Lower lobe of right lung (tissue), 2 donors: ENCODE measurements around the gene MYRF. TPM values are rescaled to one million over a fixed set of nuclear protein-coding genes. Genes with fewer than 3 reads are reported as not detected.

Experiments
- ATAC-seq, 2 donors: fragments of 200-7000 bp; cut with Tn5 transposase; one replicate each; pipeline ENCODE4 v1.9.1; 2020 to 2022; ENCODE audit warnings: mild to moderate bottlenecking in 2 of 2, moderate library complexity in 2 of 2
- DNase-seq: peaks from one replicate; pipeline ENCODE4 v3.0.0-alpha.2; 2020
- H3K27ac ChIP-seq: fragments of 200-600 bp; one replicate; pipeline ENCODE4 v1.8.0; 2022
- H3K27me3 ChIP-seq: fragments of 200-600 bp; one replicate; pipeline ENCODE4 v1.8.0; 2022; ENCODE audit warnings: low read depth
- H3K36me3 ChIP-seq: fragments of 200-600 bp; one replicate; pipeline ENCODE4 v1.8.0; 2022; ENCODE audit warnings: mild to moderate bottlenecking
- H3K4me1 ChIP-seq: fragments of 200-600 bp; one replicate; pipeline ENCODE4 v1.8.0; 2022
- H3K4me3 ChIP-seq: fragments of 200-600 bp; one replicate; pipeline ENCODE4 v1.8.0; 2022; ENCODE audit warnings: mild to moderate bottlenecking
- H3K9me3 ChIP-seq: fragments of 200-600 bp; one replicate; pipeline ENCODE4 v1.8.0; 2022
- intact Hi-C: fragments of 100-400 bp; cut with DNase I; formaldehyde crosslinking; loops from one replicate; pipeline ENCODE4 v1.11.0; 2022
- total RNA-seq: library from RNA; stranded (reverse); fragmentation: NEBNext Ultra II Directional; extraction: Animal tissue kit (Norgen Biotek cat#: 25700); gene quantifications from one replicate; pipeline ENCODE4 v1.2.1, GENCODE V29; 2021
- TF ChIP-seq, protein P1 (sequence below): fragments of 200-600 bp; IDR thresholded peaks from one replicate; pipeline ENCODE4 v1.8.0; 2022; ENCODE audit warnings: antibody characterized with exemption, mild to moderate bottlenecking
- donor health status: DM: no; HTN: yes; CAD: no; lungs with severe emphysema.

The MYRF gene
- total RNA-seq, 1 donor from 2014 or later = 37.9 TPM

DNA sequence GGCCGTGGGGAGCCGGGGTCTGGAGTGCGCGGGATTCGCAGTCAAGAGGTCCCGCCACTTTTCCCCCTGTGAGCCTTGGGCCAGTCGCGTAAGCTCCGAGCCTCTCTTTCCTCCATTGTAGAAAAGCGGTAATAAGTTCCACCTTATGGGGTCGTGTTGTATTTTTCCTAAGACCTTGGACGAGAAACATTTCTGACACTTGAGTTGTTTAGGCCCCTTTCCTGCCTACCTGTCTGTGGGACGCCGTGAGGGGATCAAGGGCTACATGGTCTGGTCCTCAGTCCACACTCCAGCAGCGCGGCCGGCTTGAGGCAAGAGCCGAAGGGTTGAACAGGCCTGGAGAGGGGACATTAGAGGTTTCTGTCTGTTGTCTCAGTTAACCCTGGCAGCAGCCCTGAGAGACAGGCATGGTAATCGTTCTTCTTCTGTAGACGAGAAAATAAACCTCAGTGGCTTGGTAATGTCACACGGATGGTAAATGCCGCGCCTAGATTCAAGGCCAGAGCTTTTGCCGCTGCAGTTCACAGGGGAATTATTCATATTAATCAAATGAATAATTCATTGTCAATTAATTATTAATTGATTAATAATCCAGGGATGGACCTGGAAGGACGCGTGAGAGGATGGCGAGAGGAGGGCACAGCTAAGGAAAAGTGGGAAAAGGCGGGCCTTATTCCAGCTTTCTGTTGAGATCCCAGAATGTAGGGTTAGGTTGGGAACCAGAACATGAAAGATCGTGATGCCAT is 40.8 kb downstream of the MYRF start:
- TF ChIP-seq, protein P1, sequence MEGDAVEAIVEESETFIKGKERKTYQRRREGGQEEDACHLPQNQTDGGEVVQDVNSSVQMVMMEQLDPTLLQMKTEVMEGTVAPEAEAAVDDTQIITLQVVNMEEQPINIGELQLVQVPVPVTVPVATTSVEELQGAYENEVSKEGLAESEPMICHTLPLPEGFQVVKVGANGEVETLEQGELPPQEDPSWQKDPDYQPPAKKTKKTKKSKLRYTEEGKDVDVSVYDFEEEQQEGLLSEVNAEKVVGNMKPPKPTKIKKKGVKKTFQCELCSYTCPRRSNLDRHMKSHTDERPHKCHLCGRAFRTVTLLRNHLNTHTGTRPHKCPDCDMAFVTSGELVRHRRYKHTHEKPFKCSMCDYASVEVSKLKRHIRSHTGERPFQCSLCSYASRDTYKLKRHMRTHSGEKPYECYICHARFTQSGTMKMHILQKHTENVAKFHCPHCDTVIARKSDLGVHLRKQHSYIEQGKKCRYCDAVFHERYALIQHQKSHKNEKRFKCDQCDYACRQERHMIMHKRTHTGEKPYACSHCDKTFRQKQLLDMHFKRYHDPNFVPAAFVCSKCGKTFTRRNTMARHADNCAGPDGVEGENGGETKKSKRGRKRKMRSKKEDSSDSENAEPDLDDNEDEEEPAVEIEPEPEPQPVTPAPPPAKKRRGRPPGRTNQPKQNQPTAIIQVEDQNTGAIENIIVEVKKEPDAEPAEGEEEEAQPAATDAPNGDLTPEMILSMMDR = no peak
- Histone ChIP-seq H3K9me3 (no peaks in the 10 kb centered on the region), H3K36me3 (peaks cover 36% of the 10 kb centered on the region), H3K27ac (peak overlapping the region; percentile 98), H3K27me3 (no peaks in the 10 kb centered on the region), H3K4me1 (peaks cover 28% of the 10 kb centered on the region), H3K4me3 (peak overlapping the region; percentile 96)
- DNase-seq (no peak), ATAC-seq (no peak)
- intact Hi-C loops = no loop called here

DNA sequence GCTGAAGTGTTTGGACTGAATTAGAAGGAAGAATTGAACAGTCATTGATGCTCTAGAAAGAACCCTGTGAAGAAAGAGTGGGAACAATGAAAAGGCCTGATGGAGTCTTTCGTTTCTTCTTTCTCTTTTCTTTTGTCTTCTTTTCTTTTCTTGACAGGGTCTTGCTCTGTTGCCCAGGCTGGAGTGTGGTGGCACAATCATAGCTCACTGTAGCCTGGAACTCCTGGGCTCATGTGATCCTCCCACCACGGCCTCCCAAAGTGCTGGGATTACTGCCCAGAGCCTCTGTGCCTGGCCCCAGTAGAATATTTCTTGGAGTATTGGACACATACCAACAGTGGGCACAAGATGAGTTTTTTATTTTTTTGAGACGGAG is 41.4 kb downstream of the MYRF start:
- intact Hi-C loops = no loop called here
- TF ChIP-seq, protein P1 = no peak
- H3K4me1 ChIP-seq = peaks cover 28% of the 10 kb centered on the region
- DNase-seq (no peak), ATAC-seq (no peak)
- H3K27me3 ChIP-seq = no peaks in the 10 kb centered on the region
- H3K36me3 ChIP-seq = peaks cover 30% of the 10 kb centered on the region
- no peaks in the 10 kb centered on the region for H3K9me3 ChIP-seq
- peak overlapping the region; percentile 96 for H3K4me3 ChIP-seq
- H3K27ac ChIP-seq = no peak overlapping the region

DNA sequence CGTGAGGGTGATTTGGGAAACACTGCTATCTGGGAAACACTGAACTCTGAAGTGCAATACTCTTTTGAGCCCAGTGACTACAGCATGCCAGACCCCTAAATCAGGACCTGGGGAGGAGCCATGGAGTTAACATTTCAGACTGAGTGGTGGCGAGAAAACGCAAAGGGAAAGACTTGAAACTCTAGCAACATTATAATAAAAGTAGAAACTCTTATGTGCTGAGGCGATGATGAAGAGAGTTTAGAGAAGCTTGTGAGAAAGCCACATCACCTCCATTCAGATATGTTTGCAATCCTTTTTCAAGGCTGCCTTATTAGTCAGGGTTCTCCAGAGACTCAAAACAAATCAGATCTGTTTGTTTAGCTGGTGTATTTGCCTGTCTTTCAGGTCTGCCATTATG is 42.1 kb downstream of the MYRF start:
- intact Hi-C loops = no loop called here
- no peak for ATAC-seq

DNA sequence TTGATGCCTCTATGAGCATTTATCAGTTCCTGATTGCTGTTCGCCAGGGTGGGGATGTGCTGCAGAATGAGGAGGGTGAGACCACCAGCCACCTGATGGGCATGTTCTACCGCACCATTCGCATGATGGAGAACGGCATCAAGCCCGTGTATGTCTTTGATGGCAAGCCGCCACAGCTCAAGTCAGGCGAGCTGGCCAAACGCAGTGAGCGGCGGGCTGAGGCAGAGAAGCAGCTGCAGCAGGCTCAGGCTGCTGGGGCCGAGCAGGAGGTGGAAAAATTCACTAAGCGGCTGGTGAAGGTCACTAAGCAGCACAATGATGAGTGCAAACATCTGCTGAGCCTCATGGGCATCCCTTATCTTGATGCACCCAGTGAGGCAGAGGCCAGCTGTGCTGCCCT is 43.0 kb downstream of the MYRF start:
- intact Hi-C loops = no loop called here
- TF ChIP-seq, protein P1 = no peak

More for the DNA sequence above, 42.1 kb downstream of the MYRF start:
- TF ChIP-seq, protein P1 = no peak
- Histone ChIP-seq H3K9me3 (no peaks in the 10 kb centered on the region), H3K4me3 (no peak overlapping the region), H3K36me3 (peaks cover 23% of the 10 kb centered on the region), H3K4me1 (peaks cover 28% of the 10 kb centered on the region), H3K27ac (no peak overlapping the region), H3K27me3 (no peaks in the 10 kb centered on the region)
- DNase-seq = no peak

DNA sequence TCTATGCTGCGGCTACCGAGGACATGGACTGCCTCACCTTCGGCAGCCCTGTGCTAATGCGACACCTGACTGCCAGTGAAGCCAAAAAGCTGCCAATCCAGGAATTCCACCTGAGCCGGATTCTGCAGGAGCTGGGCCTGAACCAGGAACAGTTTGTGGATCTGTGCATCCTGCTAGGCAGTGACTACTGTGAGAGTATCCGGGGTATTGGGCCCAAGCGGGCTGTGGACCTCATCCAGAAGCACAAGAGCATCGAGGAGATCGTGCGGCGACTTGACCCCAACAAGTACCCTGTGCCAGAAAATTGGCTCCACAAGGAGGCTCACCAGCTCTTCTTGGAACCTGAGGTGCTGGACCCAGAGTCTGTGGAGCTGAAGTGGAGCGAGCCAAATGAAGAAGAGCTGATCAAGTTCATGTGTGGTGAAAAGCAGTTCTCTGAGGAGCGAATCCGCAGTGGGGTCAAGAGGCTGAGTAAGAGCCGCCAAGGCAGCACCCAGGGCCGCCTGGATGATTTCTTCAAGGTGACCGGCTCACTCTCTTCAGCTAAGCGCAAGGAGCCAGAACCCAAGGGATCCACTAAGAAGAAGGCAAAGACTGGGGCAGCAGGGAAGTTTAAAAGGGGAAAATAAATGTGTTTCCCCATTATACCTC is 43.6 kb downstream of the MYRF start:
- DNase-seq (no peak), ATAC-seq (no peak)
- Histone ChIP-seq H3K9me3 (no peaks in the 10 kb centered on the region), H3K4me1 (peaks cover 24% of the 10 kb centered on the region), H3K27me3 (no peaks in the 10 kb centered on the region), H3K36me3 (peaks cover 12% of the 10 kb centered on the region), H3K4me3 (no peak overlapping the region), H3K27ac (no peak overlapping the region)
- intact Hi-C loops = no loop called here
- TF ChIP-seq, protein P1 = no peak

More for the DNA sequence above, 43.0 kb downstream of the MYRF start:
- Histone ChIP-seq H3K36me3 (peaks cover 14% of the 10 kb centered on the region), H3K27me3 (no peaks in the 10 kb centered on the region), H3K4me1 (peaks cover 28% of the 10 kb centered on the region), H3K9me3 (no peaks in the 10 kb centered on the region), H3K4me3 (no peak overlapping the region), H3K27ac (no peak overlapping the region)
- no peak for DNase-seq
- no peak for ATAC-seq
